HTR-8/SVneo (cell line): ENCODE data around the gene CHD3.
A peak's percentile ranks its signal among the peaks of the same experiment; 100 is the strongest.

Experiments
- DNase-seq: peaks from one replicate; pipeline ENCODE4 v3.0.0; 2011; ENCODE audit warnings: low spot score, mixed read lengths; ENCODE audit not compliant: insufficient read length
- FAIRE-seq: peaks from 2 replicates; lab custom pipeline; 2011; peaks lifted over from hg19 to GRCh38; lab: Jason Lieb, UNC

The CHD3 gene

DNA sequence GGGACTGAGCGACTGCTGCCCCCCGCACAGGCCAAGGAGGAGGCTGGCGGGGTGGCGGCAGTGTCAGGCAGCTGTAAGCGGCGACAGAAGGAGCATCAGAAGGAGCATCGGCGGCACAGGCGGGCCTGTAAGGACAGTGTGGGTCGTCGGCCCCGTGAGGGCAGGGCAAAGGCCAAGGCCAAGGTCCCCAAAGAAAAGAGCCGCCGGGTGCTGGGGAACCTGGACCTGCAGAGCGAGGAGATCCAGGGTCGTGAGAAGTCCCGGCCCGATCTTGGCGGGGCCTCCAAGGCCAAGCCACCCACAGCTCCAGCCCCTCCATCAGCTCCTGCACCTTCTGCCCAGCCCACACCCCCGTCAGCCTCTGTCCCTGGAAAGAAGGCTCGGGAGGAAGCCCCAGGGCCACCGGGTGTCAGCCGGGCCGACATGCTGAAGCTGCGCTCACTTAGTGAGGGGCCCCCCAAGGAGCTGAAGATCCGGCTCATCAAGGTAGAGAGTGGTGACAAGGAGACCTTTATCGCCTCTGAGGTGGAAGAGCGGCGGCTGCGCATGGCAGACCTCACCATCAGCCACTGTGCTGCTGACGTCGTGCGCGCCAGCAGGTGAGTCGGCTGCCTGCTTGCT lies 39.3 kb upstream of the CHD3 start:
- FAIRE-seq = no peak

DNA sequence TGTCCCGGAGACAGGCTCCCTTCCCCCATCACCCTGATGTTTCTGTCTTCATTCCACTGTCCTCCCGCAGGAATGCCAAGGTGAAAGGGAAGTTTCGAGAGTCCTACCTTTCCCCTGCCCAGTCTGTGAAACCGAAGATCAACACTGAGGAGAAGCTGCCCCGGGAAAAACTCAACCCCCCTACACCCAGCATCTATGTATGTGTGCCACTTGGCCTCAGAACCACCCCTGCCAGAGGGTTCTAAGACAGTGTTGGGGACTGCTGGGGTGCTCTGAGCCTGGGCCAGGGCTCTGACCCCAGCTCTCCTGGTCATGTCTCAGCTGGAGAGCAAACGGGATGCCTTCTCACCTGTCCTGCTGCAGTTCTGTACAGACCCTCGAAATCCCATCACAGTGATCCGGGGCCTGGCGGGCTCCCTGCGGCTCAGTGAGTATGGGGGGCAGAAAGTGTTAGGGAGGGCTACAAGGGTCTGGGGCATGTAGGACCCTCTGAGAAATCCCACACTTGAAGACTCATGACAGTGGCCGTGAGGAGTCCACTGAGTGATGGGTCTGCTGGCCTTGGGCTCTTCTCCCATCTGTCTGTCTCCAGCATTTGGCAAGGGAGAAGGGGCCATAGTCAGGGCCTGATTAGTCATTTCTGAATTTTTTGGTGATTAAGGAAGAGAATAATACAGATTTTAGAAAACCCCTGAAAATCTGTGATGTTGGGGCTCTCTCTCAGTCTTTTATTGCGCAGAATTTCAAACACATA lies 38.7 kb upstream of the CHD3 start:
- DNase-seq (no peak), FAIRE-seq (no peak)

More for the DNA sequence above, 39.3 kb upstream of the CHD3 start:
- DNase-seq = no peak

DNA sequence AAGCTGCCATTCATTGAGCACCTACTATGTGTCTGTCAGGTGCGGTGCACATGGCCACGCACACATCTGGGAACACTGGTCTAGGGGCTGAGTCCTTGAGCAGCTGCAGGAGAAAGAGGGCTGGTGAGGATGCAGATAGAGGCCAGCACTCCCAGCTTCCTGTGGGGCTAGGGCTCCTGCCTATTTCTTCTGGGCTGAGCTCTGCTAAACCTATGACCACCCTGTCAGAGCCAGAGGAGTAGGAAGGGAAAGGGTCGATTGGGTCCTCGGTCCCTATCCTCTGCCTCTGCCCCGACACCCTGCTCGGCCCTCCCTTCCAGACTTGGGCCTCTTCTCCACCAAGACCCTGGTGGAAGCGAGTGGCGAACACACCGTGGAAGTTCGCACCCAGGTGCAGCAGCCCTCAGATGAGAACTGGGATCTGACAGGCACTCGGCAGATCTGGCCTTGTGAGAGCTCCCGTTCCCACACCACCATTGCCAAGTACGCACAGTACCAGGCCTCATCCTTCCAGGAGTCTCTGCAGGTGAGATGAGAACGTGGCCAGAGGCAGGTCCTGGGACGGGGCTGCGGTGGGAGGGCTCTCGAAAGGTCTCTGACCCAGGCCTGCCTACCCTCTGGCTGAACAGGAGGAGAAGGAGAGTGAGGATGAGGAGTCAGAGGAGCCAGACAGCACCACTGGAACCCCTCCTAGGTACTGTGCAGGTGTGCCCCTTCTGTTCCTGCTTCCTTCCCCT lies 37.7 kb upstream of the CHD3 start:
- DNase-seq (no peak), FAIRE-seq (no peak)

DNA sequence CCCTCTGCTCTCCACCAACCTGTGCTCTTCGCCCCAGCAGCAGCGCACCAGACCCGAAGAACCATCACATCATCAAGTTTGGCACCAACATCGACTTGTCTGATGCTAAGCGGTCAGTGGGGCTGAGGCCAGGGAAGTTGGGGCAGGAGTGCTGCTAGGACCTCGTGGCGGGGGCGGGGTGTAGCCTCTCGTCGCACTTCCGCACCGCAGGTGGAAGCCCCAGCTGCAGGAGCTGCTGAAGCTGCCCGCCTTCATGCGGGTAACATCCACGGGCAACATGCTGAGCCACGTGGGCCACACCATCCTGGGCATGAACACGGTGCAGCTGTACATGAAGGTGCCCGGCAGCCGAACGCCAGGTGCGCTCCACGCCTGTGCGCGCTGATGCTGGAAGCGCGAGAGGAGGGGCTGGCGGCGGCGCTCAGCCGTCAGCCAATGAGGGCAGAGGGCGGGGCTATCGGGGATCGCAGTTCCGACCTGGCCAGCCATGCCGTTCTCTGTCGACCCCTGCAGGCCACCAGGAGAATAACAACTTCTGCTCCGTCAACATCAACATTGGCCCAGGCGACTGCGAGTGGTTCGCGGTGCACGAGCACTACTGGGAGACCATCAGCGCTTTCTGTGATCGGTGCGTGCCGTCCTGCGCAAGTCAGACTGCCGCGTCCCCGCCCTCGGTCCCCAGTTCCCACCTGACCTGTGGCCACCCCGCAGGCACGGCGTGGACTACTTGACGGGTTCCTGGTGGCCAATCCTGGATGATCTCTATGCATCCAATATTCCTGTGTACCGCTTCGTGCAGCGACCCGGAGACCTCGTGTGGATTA lies 36.9 kb upstream of the CHD3 start:
- DNase-seq = peak; percentile 89
- FAIRE-seq = peak; percentile 100

DNA sequence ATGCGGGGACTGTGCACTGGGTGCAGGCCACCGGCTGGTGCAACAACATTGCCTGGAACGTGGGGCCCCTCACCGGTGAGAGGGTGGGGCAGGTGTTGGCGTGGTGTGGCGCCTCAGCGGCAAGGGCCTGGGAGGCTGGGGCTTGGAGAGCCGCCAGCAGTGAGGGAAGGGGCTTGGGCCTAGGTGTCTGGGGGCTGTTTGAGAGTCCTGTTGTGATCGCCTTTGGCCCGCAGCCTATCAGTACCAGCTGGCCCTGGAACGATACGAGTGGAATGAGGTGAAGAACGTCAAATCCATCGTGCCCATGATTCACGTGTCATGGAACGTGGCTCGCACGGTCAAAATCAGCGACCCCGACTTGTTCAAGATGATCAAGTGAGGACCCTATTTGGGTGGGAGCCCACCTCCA lies 36.3 kb upstream of the CHD3 start:
- DNase-seq = no peak

DNA sequence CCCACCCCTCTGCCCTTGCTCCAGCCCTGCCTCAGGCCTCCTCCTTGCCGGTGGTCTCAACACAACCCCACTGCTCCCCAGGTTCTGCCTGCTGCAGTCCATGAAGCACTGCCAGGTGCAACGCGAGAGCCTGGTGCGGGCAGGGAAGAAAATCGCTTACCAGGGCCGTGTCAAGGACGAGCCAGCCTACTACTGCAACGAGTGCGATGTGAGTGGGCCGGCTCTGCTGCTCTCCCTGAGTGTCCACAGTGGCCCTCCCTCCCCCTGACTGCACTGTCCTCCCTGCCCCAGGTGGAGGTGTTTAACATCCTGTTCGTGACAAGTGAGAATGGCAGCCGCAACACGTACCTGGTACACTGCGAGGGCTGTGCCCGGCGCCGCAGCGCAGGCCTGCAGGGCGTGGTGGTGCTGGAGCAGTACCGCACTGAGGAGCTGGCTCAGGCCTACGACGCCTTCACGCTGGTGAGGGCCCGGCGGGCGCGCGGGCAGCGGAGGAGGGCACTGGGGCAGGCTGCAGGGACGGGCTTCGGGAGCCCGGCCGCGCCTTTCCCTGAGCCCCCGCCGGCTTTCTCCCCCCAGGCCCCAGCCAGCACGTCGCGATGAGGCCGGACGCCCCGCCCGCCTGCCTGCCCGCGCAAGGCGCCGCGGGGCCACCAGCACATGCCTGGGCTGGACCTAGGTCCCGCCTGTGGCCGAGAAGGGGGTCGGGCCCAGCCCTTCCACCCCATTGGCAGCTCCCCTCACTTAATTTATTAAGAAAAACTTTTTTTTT lies 35.5 kb upstream of the CHD3 start:
- DNase-seq (no peak), FAIRE-seq (no peak)

More for the DNA sequence above, 36.3 kb upstream of the CHD3 start:
- peak; percentile 69 for FAIRE-seq

DNA sequence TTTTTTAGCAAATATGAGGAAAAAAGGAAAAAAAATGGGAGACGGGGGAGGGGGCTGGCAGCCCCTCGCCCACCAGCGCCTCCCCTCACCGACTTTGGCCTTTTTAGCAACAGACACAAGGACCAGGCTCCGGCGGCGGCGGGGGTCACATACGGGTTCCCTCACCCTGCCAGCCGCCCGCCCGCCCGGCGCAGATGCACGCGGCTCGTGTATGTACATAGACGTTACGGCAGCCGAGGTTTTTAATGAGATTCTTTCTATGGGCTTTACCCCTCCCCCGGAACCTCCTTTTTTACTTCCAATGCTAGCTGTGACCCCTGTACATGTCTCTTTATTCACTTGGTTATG lies 34.9 kb upstream of the CHD3 start:
- FAIRE-seq (no peak), DNase-seq (no peak)

DNA sequence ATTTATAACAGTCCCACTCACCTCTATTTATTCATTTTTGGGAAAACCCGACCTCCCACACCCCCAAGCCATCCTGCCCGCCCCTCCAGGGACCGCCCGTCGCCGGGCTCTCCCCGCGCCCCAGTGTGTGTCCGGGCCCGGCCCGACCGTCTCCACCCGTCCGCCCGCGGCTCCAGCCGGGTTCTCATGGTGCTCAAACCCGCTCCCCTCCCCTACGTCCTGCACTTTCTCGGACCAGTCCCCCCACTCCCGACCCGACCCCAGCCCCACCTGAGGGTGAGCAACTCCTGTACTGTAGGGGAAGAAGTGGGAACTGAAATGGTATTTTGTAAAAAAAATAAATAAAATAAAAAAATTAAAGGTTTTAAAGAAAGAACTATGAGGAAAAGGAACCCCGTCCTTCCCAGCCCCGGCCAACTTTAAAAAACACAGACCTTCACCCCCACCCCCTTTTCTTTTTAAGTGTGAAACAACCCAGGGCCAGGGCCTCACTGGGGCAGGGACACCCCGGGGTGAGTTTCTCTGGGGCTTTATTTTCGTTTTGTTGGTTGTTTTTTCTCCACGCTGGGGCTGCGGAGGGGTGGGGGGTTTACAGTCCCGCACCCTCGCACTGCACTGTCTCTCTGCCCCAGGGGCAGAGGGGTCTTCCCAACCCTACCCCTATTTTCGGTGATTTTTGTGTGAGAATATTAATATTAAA lies 34.4 kb upstream of the CHD3 start:
- DNase-seq (no peak), FAIRE-seq (no peak)

DNA sequence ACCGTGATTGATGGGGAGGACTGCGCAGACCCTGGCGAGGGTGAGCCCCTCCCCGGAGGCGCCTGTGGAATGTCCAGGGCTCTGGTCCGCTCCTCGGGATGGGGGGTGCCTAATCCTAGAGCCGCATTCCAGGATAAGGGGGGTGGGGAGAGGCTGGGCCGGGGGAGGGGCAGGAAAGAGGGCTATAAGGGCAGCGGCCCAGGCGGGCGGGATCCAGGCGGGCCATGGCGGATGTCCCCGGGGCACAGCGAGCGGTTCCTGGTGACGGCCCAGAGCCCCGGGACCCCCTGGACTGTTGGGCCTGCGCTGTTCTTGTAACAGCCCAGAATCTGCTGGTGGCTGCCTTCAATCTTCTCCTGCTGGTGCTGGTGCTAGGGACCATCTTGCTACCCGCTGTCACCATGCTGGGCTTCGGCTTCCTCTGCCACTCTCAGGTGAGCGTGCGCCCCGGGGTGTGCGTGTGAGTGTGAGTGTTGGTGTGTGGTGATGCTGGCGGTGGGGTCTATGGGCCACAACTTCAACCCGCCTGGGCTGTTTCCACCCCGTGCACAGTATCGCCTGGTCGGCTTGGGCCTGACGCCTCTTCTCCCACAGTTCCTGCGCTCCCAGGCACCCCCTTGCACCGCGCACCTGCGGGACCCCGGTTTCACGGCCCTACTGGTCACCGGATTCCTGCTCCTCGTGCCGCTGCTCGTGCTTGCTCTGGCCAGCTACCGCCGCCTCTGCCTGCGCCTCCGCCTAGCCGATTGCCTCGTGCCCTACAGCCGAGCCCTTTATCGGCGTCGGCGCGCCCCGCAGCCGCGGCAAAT lies 33.5 kb upstream of the CHD3 start, which contains the start of gene TMEM88:
Gene TMEM88, plus strand, starts transcription at position 216 of the 809 bp plus-strand sequence. Its CDS starts 9 bp downstream, at position 225.
- DNase-seq (no peak), FAIRE-seq (no peak)

DNA sequence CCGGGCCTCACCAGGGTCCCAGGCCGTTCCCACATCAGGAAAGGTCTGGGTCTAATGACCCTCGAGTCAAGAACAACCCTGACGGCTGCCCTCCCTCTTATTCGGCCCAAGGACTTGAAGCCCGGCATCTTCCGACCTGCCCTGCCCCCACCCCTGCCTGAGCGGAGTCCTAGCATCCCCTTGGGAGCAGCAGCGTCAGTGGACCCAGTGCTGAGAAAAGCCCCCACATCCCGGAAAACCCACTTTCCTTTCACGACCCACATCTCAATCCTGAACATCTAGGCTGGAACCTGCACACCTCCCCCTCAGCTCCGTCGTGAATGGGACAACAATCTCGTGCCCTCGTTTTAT lies 33.0 kb upstream of the CHD3 start:
- FAIRE-seq (no peak), DNase-seq (no peak)

DNA sequence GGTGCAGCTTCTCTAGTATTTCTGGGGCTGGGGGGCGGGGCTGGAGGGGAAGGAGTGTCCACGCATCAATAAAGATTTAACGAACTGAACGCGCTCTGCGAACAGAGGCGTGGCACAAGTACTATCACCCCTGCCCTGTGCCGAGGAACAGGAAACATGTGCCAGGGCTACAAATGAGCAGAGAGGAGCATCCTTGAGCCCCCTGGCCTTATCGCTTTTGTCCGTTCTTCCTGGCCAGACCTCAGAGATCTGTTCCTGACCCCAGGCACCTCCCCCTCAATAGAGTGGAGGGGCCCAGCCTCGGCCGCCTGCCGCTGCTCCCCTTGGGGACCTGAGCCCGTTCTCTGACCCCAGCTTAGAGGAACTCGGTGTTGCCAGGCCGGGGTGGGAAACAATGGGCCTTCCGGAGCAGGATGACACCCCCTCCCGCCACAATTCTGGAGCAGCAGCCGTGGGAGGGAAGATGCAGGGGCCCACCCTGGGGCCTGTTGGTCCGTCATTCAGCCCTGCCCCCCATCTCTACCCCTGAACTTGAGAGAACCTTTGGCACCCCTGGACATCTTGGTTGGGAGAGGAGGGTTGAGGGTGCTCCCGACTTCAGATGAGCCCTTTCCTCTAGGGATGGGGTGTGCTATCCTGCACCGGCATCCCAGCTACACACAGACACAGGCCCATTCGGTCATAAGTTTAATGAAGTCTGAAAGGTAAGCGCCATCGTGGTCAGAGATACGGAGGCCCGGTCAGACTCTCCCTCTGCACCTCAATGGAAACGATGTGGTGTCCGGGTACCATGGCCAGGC lies 32.4 kb upstream of the CHD3 start:
- no peak for DNase-seq
- no peak for FAIRE-seq

DNA sequence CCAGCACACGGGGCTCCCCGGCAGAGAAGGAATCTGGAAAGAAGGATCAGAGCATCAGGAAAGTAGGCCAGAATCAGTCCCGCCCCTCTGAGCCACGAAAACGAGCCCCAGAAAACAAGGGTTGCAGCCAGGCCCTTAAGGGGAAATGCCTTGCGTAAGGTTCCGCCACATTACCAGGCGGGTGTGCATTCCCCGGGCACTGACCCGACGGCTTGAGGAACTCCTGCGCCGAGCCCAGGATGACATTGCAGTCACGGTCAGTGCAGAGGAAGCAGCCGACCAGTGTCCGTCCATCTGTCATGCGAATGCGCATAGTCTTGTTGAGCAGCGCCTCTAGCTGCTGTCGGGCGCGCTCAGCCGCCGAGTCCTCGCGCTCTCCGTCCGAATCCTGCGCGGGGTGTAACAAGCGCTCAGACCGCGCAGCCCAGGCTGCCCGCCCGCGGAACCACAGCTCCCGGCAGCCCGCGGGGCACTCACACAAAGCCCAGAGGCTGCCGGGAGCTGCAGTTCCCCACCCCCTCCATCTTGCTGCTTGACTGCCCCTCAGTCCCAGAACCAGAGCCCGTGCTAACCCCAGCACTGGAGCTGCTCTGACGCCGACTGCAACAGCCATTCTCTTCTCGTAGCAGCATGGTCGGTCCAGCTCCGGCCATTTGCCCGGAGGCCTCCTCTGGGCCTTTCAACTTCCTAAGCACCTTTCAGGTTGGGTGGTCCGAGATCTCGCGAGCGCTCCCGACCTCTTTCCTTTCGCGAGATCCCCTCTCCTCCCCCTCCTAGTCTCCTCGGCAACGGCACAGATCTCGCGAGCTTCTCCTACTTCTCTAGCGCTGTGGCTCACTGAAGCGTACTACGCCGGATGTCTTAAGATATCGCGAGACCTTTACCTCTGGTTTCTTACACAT lies 31.5 kb upstream of the CHD3 start, which contains the start of gene NAA38:
Gene NAA38, minus strand, starts transcription at position 749 of the 902 bp plus-strand sequence. Its CDS starts 96 bp downstream, at position 653.
- FAIRE-seq (peak; percentile 95), DNase-seq (peak; percentile 96)

DNA sequence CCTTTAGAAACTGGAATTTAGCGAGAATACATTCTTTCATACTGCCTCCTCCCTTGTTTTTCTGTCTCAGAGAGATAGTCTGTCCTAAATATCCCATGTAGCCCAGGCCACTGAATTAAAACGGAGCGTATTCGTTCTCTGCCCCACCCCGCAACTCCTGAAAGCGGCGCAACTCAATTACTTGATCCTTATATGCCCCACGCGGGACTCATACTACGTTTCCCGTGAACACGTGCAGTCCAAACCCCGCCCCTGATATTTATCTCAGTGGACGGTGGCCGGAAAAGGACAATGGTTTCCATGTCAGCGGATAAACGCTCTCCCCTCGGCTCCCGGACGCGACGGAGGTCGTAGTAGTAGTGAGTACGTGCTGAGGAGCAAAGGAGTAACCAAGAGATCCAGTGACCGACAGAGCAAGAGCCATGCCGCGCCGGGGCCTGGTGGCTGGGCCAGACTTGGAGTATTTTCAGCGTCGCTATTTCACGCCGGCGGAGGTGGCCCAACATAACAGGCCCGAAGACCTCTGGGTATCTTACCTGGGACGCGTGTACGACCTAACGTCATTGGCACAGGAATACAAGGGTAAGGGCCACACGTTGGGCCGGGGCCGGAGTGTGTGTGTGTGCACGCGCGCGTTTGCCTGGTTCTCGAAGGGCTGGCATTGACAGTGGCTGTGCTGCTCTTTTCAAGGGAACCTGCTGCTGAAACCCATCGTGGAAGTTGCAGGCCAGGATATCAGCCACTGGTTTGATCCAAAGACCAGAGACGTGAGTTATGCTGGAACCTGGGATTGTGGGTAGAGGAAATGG lies 30.7 kb upstream of the CHD3 start, which contains the start of gene CYB5D1:
Gene CYB5D1, plus strand, starts transcription at position 291 of the 809 bp plus-strand sequence. Its CDS starts 132 bp downstream, at position 423.
- FAIRE-seq (peak; percentile 85), DNase-seq (peak; percentile 78)

DNA sequence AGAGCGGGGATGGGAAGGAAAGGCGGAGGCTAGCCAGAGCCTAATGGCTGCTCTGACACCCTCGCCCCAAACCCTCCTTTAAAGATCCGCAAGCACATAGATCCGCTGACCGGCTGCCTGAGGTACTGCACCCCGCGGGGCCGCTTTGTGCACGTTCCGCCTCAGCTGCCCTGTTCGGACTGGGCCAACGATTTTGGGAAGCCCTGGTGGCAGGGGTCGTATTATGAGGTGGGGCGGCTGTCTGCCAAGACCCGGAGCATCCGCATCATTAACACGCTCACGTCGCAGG lies 30.1 kb upstream of the CHD3 start:
- peak; percentile 13 for FAIRE-seq
- no peak for DNase-seq

DNA sequence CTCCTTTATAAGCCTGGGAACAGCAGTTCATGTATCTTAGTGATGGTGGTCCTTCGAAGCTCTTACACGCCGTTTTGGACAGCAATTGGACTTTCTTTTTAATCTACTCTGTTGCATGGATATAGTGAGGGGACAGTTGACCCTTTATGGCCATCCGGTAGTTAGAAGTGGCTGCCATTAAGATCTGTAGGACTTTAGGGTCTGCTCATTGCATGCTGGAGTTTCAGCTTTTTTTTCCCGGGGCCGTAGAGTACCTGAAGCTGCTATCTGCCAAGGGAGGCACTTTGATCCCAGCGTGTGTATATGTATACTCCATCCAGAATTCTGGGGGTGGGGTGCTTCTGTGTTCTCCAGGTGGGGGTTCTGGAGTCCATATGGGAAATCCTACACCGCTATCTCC lies 29.6 kb upstream of the CHD3 start:
- DNase-seq (no peak), FAIRE-seq (no peak)
